GM12878 (cell line): ENCODE results near the gene CALML4. TPM values are rescaled to one million over a fixed set of nuclear protein-coding genes. Genes with fewer than 3 reads are reported as not detected.

Experiments used
- ATAC-seq: fragments of 200-7000 bp; cut with Tn5 transposase; 3 replicates; pipeline ENCODE4 v1.9.1; 2020; ENCODE audit warnings: mild to moderate bottlenecking, moderate library complexity
- BruUV-seq: library from RNA; stranded (reverse); fragments of 400-500 nt; replicated peaks from 2 replicates; lab custom pipeline; 2021; lab: Mats Ljungman, UMichigan
- CTCF ChIA-PET: fragments of 300-600 bp; sonication (Branson Sonifier 250); formaldehyde crosslinking; extraction: SDS; loops from one replicate; lab custom pipeline; 2021; ENCODE audit warnings: inconsistent platforms; lab: Yijun Ruan, JAX
- POLR2A ChIA-PET: fragments of 350-600 bp; formaldehyde crosslinking; extraction: SDS; loops from one replicate; lab custom pipeline; 2021; ENCODE audit warnings: inconsistent platforms; lab: Charles Lee
- RAD21 ChIA-PET: fragments of 300-600 bp; sonication (Branson Sonifier 250); formaldehyde crosslinking; loops from one replicate; lab custom pipeline; 2023; ENCODE audit warnings: antibody characterized with exemption; ENCODE audit not compliant: unreplicated experiment; lab: Charles Lee
- SMC1A ChIA-PET: fragments of 300-600 bp; sonication (Branson Sonifier 250); formaldehyde crosslinking; loops from one replicate; lab custom pipeline; 2023; ENCODE audit not compliant: unreplicated experiment, uncharacterized antibody; lab: Charles Lee
- DNase-seq: peaks from one replicate; pipeline ENCODE4 v3.0.0-alpha.2; 2011; ENCODE audit warnings: low read depth, low spot score
- FAIRE-seq: peaks from 3 replicates; lab custom pipeline; 2011; peaks lifted over from hg19 to GRCh38; lab: Jason Lieb, UNC
- H2AFZ ChIP-seq: 2 replicates; pipeline ENCODE4 v1.6.0; 2011; ENCODE audit warnings: low read depth, low read length, control low read depth; ENCODE audit not compliant: control insufficient read depth
- H3K27ac ChIP-seq: 2 replicates; pipeline ENCODE4 v1.5.1; 2011; ENCODE audit warnings: control low read depth; ENCODE audit not compliant: control insufficient read depth, insufficient read depth
- H3K27me3 ChIP-seq, 2 experiments: replicated peaks in 1 of 2; 2 replicates each; pipeline versions ENCODE4 v1.6.0 to v1.6.1; 2011; ENCODE audit warnings: low read length in 1 of 2; ENCODE audit not compliant: control insufficient read depth in 2 of 2, insufficient read depth in 2 of 2
- H3K36me3 ChIP-seq, 2 experiments: 2 replicates each; pipeline ENCODE4 v1.5.1; 2011; ENCODE audit warnings: low read length in 1 of 2; ENCODE audit not compliant: control insufficient read depth in 2 of 2, insufficient read depth in 2 of 2
- H3K4me1 ChIP-seq: 2 replicates; pipeline ENCODE4 v1.6.1; 2011; ENCODE audit warnings: mild to moderate bottlenecking, low read length, moderate library complexity, mixed read lengths; ENCODE audit not compliant: control insufficient read depth, insufficient read depth
- H3K4me2 ChIP-seq: 2 replicates; pipeline ENCODE4 v1.6.0; 2011; ENCODE audit warnings: control low read depth; ENCODE audit not compliant: control insufficient read depth, insufficient read depth
- H3K4me3 ChIP-seq: fragments of 200-600 bp; sonication (generic); 2 replicates; pipeline ENCODE4 v1.5.1; 2016
- H3K79me2 ChIP-seq: 2 replicates; pipeline ENCODE4 v1.6.0; 2011; ENCODE audit warnings: low read length; ENCODE audit not compliant: control insufficient read depth, insufficient read depth
- H3K9ac ChIP-seq: 2 replicates; pipeline ENCODE4 v1.8.0; 2011; ENCODE audit warnings: low read length, control low read depth, mixed read lengths; ENCODE audit not compliant: control insufficient read depth, insufficient read depth
- H3K9me3 ChIP-seq: replicated peaks from 3 replicates; pipeline ENCODE4 v1.5.1; 2011; ENCODE audit warnings: mild to moderate bottlenecking, low read length; ENCODE audit not compliant: control insufficient read depth, insufficient read depth
- H4K20me1 ChIP-seq: 2 replicates; pipeline ENCODE4 v1.6.0; 2011; ENCODE audit not compliant: control insufficient read depth, insufficient read depth
- DPF2 ChIP-seq: fragments of 450-650 bp; IDR thresholded peaks from 2 replicates; pipeline ENCODE4 v1.6.1; 2017; ENCODE audit warnings: mild to moderate bottlenecking
- EGR1 ChIP-seq, 2 experiments: IDR thresholded peaks; 1 replicate in 1 of 2; 2 replicates in 1 of 2; pipeline ENCODE4 v1.6.1; 2011 to 2012; ENCODE audit warnings: low read depth in 2 of 2, low read length in 2 of 2, borderline replicate concordance in 1 of 2, mild to moderate bottlenecking in 1 of 2, moderate library complexity in 1 of 2
- HCFC1 ChIP-seq: fragments of 150-350 bp; IDR thresholded peaks from 2 replicates; pipeline ENCODE4 v1.6.1; 2014; ENCODE audit warnings: low read length
- HDGF ChIP-seq: fragments of 450-650 bp; IDR thresholded peaks from 2 replicates; pipeline ENCODE4 v1.6.1; 2016; ENCODE audit warnings: antibody characterized with exemption
- MTA3 ChIP-seq: IDR thresholded peaks from 2 replicates; pipeline ENCODE4 v1.6.1; 2012; ENCODE audit warnings: low read length, inconsistent platforms, borderline replicate concordance
- POLR2A ChIP-seq: IDR thresholded peaks from 2 replicates; pipeline ENCODE4 v1.6.1; 2011; ENCODE audit warnings: low read depth, mild to moderate bottlenecking, low read length
- RELA ChIP-seq: fragments of 450-650 bp; IDR thresholded peaks from 2 replicates; pipeline ENCODE4 v1.8.0; 2014; ENCODE audit warnings: borderline replicate concordance; ENCODE audit not compliant: partially characterized antibody
- WGBS: methylation state at CpG from one replicate; pipeline ENCODE4 v1.1.6; 2016; ENCODE audit warnings: low lambda C conversion rate; ENCODE audit not compliant: insufficient replicate concordance, insufficient coverage; ENCODE audit errors: missing lambda C conversion rate; 5-methylcytosine and 5-hydroxymethylcytosine counted together
- in situ Hi-C: fragments of 300-500 bp; cut with MboI; formaldehyde crosslinking; loops from 9 replicates; pipeline ENCODE4 v1.14.3; 2018; ENCODE audit warnings: mixed read lengths
- intact Hi-C: fragments of 100-400 bp; cut with micrococcal nuclease; formaldehyde crosslinking; loops from one replicate; pipeline ENCODE4 v1.14.2; 2022; ENCODE audit not compliant: unreplicated experiment
- polyA plus RNA-seq, 11 experiments: library from polyadenylated mRNA; depleted of rRNA in 4 of 11; unstranded in 6 of 11; stranded (reverse) in 5 of 11; fragments of >200 nt; fragmentation: Nextera tagmentation in 4 of 11; fragmentation: Illumina TruSeq in 1 of 11; extraction: Ambion mirVana in 4 of 11; extraction: Trizol in 1 of 11; gene quantifications; 1 replicate in 1 of 11; 2 replicates in 10 of 11; pipeline versions ENCODE4 v1.2.1 to v1.2.3, GENCODE V29; 2011 to 2016; ENCODE audit warnings: inconsistent platforms in 2 of 11, missing spikeins in 2 of 11, low read depth in 1 of 11
- total RNA-seq, 4 experiments: library from RNA; depleted of rRNA in 3 of 4; stranded (reverse); fragments of >200 nt in 3 of 4; fragmentation: Illumina TruSeq in 1 of 4; extraction: Trizol in 1 of 4; gene quantifications; 2 replicates each; pipeline versions ENCODE4 v1.2.1 to v1.2.3, GENCODE V29; 2013 to 2021

CALML4 gene
- total and polyA plus RNA-seq, 10 of the 15 experiments (the other 5 are each of a cell fraction or from before 2014, with no cell fraction given): 1.7 to 15.9 (median 5.1) TPM

DNA sequence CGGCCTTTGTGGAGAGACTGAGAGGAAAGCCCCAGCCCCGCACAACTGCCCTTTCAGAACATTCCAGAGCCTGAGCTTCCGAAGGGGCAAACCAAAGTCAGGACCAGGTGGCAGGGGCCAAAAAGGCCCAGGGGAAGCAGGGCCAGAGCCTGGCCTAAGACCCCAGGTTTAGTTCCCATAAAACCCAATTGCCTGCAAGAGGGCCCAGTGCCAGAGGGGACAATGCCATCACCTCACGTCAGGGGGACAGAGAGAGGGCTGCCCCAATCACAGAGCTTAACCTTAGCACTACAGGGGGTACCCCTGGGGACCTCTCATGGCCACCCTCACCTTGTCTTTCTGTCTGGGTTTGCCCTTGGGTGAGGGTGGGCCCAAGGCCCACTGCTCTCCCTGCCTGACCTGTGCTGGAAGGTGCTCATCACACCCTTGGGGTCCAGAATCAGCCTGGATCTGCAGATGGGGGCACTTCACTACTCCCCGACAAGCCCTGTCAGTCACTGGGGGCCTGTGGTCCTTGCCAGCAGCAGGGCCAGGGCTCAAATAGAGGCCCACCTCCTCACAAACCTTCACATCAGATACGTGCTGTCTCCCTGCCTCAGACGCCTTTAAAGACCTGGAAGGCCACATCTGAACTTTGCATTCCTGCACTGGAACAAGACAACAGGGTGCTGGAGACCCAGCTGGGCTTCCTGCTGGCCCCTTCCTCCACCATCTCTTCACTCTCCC is 3.8 kb downstream of the CALML4 start:
- no TSS peak for BruUV-seq
- H3K36me3 ChIP-seq: peaks cover 2 to 4% of the 10 kb centered on the region in 2 experiments; a peak in 3 of 4 replicates
- ATAC-seq (no peak), FAIRE-seq (no peak), DNase-seq (no peak)
- POLR2A ChIA-PET: no interaction called here
- TF ChIP-seq HDGF (no peak), HCFC1 (no peak), MTA3 (no peak), POLR2A (0 out of 2 replicates have a peak, but pooled peaks have one; percentile 12), EGR1 (IDR thresholded peaks at IDR 0.05; ENCODE audit: borderline replicate concordance in 1 of 2, low read depth in 2 of 2, low read length in 2 of 2) (no peak), RELA (no peak), DPF2 (no peak)
- H3K27ac ChIP-seq: no peak overlapping the region
- no peaks in the 10 kb centered on the region for H3K79me2 ChIP-seq
- RAD21 ChIA-PET: no interaction called here
- WGBS: 81% methylated on average over 7 of the region's 7 CpGs
- H3K4me2 ChIP-seq: no peak overlapping the region
- no peaks in the 10 kb centered on the region for H4K20me1 ChIP-seq
- no peaks in the 10 kb centered on the region; the same call in 1 of the 2 replicates for H3K4me1 ChIP-seq
- no peak overlapping the region for H3K9ac ChIP-seq
- H3K9me3 ChIP-seq: no peaks in the 10 kb centered on the region
- no peaks in the 10 kb centered on the region for H3K27me3 ChIP-seq
- no peak overlapping the region for H3K4me3 ChIP-seq
- CTCF ChIA-PET: no interaction called here
- in situ Hi-C loops: no loop called here
- no peak overlapping the region for H2AFZ ChIP-seq
- intact Hi-C loops: no loop called here
- SMC1A ChIA-PET: interaction anchor here (1.3 kb wide), 1 partner anchor 338 kb away, joined by 3 read pairs; no protein-coding TSS in a partner anchor
